Measurements from ENCODE around the gene PARVA. TPM values are rescaled to one million over a fixed set of nuclear protein-coding genes. Genes with fewer than 3 reads are reported as not detected.
A peak's percentile ranks its signal among the peaks of the same experiment; 100 is the strongest.

The PARVA gene
- total RNA-seq, 1 donor from 2014 or later = 106 TPM

DNA sequence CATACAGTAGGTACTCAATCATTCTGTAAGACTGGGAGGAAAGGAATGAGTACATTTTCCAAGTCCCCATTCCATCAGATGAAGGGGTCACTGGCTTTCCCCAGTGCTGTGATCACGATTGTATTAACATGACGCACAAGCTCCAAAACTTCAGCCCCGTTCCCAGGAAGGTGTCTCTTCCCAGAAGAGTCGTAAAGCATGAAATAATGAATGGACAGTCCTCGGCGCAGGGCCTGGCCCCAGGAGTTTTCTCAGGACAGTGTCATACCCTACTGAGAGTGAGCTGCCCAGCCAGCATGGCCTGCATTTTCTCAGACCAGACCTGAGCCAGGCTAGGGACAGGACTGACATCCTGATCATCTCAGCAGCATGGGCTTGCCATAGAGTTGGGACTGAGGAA is 80.7 kb downstream of the PARVA start:
- Mint-ChIP-seq H3K27ac (ENCODE audit: unreplicated experiment) (no peak overlapping the region), H3K36me3 (ENCODE audit: low read depth, unreplicated experiment) (peaks cover 8% of the 10 kb centered on the region), H3K4me3 (ENCODE audit: unreplicated experiment) (no peak overlapping the region), H3K9me3 (ENCODE audit: unreplicated experiment) (no peaks in the 10 kb centered on the region), H3K4me1 (ENCODE audit: low read depth, unreplicated experiment) (peaks cover 51% of the 10 kb centered on the region), H3K27me3 (ENCODE audit: low read depth, unreplicated experiment) (no peaks in the 10 kb centered on the region)
- peaks cover 87% of the 10 kb centered on the region for H4K20me1 ChIP-seq (ENCODE audit: insufficient read depth, low read length)
- no peaks in the 10 kb centered on the region for H3K9me3 ChIP-seq (ENCODE audit: insufficient read depth, low read depth, low read length)
- H3K4me3 ChIP-seq (ENCODE audit: insufficient read depth, low read depth, low read length) = no peak overlapping the region
- H2AFZ ChIP-seq (ENCODE audit: low read depth, low read length) = no peak overlapping the region
- DNase-seq (ENCODE audit: low read depth) = no peak
- no peaks in the 10 kb centered on the region for H3K27me3 ChIP-seq (ENCODE audit: insufficient read depth, low read length)
- no peak overlapping the region for H3K4me2 ChIP-seq (ENCODE audit: low read length)
- TF ChIP-seq EZH2 (IDR thresholded peaks at IDR 0.05; ENCODE audit: insufficient read depth, low read length) = no peak
- no peak for TF ChIP-seq CTCF (IDR thresholded peaks at IDR 0.05; ENCODE audit: insufficient read depth, low read depth, low read length)
- peaks cover 99% of the 10 kb centered on the region for H3K79me2 ChIP-seq (ENCODE audit: insufficient read depth, low read length)
- no peak for FAIRE-seq
- H3K9ac ChIP-seq (ENCODE audit: low read length) = no peak overlapping the region
- no peak overlapping the region for H3K27ac ChIP-seq (ENCODE audit: low read depth, low read length)
- H3K36me3 ChIP-seq (ENCODE audit: insufficient read depth, low read length) = no peaks in the 10 kb centered on the region
- peaks cover 30% of the 10 kb centered on the region for H3K4me1 ChIP-seq (ENCODE audit: insufficient read depth, low read length)

- H3K9me3 ChIP-seq (ENCODE audit: insufficient read depth, low read depth, low read length) = no peaks in the 10 kb centered on the region
- Mint-ChIP-seq H3K4me3 (ENCODE audit: unreplicated experiment) (no peak overlapping the region), H3K36me3 (ENCODE audit: low read depth, unreplicated experiment) (peaks cover 8% of the 10 kb centered on the region), H3K9me3 (ENCODE audit: unreplicated experiment) (no peaks in the 10 kb centered on the region), H3K27me3 (ENCODE audit: low read depth, unreplicated experiment) (no peaks in the 10 kb centered on the region), H3K4me1 (ENCODE audit: low read depth, unreplicated experiment) (peaks cover 47% of the 10 kb centered on the region), H3K27ac (ENCODE audit: unreplicated experiment) (no peak overlapping the region)
- FAIRE-seq (no peak), DNase-seq (ENCODE audit: low read depth) (no peak)
- H3K4me1 ChIP-seq (ENCODE audit: insufficient read depth, low read length) = peaks cover 30% of the 10 kb centered on the region
- H3K79me2 ChIP-seq (ENCODE audit: insufficient read depth, low read length) = peaks cover 98% of the 10 kb centered on the region
- no peak overlapping the region for H3K27ac ChIP-seq (ENCODE audit: low read depth, low read length)
- no peak overlapping the region for H3K9ac ChIP-seq (ENCODE audit: low read length)
- H2AFZ ChIP-seq (ENCODE audit: low read depth, low read length) = no peak overlapping the region
- no peaks in the 10 kb centered on the region for H3K27me3 ChIP-seq (ENCODE audit: insufficient read depth, low read length)
- H3K4me3 ChIP-seq (ENCODE audit: insufficient read depth, low read depth, low read length) = no peak overlapping the region
- no peak overlapping the region for H3K4me2 ChIP-seq (ENCODE audit: low read length)
- H4K20me1 ChIP-seq (ENCODE audit: insufficient read depth, low read length) = peaks cover 85% of the 10 kb centered on the region
- TF ChIP-seq EZH2 (IDR thresholded peaks at IDR 0.05; ENCODE audit: insufficient read depth, low read length) (no peak), CTCF (IDR thresholded peaks at IDR 0.05; ENCODE audit: insufficient read depth, low read depth, low read length) (no peak)
- H3K36me3 ChIP-seq (ENCODE audit: insufficient read depth, low read length) = no peaks in the 10 kb centered on the region
These were observed 82.0 kb downstream of the PARVA start for GRCh38 chr11:12459374-12459773.

DNA sequence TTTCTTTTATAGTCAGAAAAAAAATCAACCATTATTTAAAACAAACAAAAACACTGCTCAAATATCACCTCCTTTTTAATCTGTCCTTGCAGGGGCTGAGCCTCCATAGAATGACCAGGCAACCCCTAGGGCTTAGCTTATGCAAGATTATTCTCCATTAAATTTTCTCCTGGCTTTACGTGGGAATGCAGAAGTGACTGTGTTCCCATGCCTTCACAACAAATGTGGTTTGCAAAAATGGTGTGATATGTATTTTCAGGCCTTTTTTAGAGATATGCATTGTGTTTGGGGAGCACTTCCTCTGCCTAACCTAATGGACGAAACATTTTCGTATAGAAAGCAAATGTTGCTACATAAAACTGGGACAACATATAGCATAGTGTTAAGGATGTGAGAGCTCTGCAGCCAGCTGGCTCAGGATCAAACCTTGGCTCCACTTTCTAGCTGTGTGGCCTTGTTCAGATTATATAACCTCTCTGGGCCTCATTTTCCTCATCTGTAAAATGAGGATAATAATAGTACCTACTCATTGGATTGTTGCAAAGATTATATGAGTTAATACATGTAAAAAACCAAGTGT is 82.6 kb downstream of the PARVA start:
- Histone ChIP-seq H4K20me1 (ENCODE audit: insufficient read depth, low read length) (peaks cover 90% of the 10 kb centered on the region), H3K36me3 (ENCODE audit: insufficient read depth, low read length) (no peaks in the 10 kb centered on the region), H3K4me1 (ENCODE audit: insufficient read depth, low read length) (peaks cover 25% of the 10 kb centered on the region), H3K79me2 (ENCODE audit: insufficient read depth, low read length) (peaks cover 98% of the 10 kb centered on the region), H3K9me3 (ENCODE audit: insufficient read depth, low read depth, low read length) (no peaks in the 10 kb centered on the region), H3K27me3 (ENCODE audit: insufficient read depth, low read length) (no peaks in the 10 kb centered on the region), H3K4me3 (ENCODE audit: insufficient read depth, low read depth, low read length) (no peak overlapping the region), H3K4me2 (ENCODE audit: low read length) (no peak overlapping the region), H3K27ac (ENCODE audit: low read depth, low read length) (no peak overlapping the region), H3K9ac (ENCODE audit: low read length) (no peak overlapping the region), H2AFZ (ENCODE audit: low read depth, low read length) (no peak overlapping the region)
- Mint-ChIP-seq H3K4me1 (ENCODE audit: low read depth, unreplicated experiment) (peaks cover 44% of the 10 kb centered on the region), H3K9me3 (ENCODE audit: unreplicated experiment) (no peaks in the 10 kb centered on the region), H3K27ac (ENCODE audit: unreplicated experiment) (peak overlapping the region; percentile 69), H3K4me3 (ENCODE audit: unreplicated experiment) (no peak overlapping the region), H3K27me3 (ENCODE audit: low read depth, unreplicated experiment) (no peaks in the 10 kb centered on the region), H3K36me3 (ENCODE audit: low read depth, unreplicated experiment) (peaks cover 8% of the 10 kb centered on the region)
- FAIRE-seq = no peak
- peak; percentile 16 for DNase-seq (ENCODE audit: low read depth)
- TF ChIP-seq EZH2 (IDR thresholded peaks at IDR 0.05; ENCODE audit: insufficient read depth, low read length) (no peak), CTCF (IDR thresholded peaks at IDR 0.05; ENCODE audit: insufficient read depth, low read depth, low read length) (no peak)

All from astrocyte (in vitro differentiated cells and primary cell).